GM12891 (cell line): ENCODE data around the gene PRSS21.

Experiments
- DNase-seq: peaks from one replicate; pipeline ENCODE4 v3.0.0; 2011; ENCODE audit warnings: low spot score; ENCODE audit not compliant: insufficient read length
- FAIRE-seq: peaks from 2 replicates; lab custom pipeline; 2011; peaks lifted over from hg19 to GRCh38; lab: Jason Lieb, UNC
- PAX5 ChIP-seq: IDR thresholded peaks from 2 replicates; pipeline ENCODE4 v1.6.1; 2011; ENCODE audit warnings: low read length, moderate library complexity, mild to moderate bottlenecking; ENCODE audit not compliant: insufficient read depth, severe bottlenecking
- POLR2A ChIP-seq: IDR thresholded peaks from 2 replicates; pipeline ENCODE4 v1.6.1; 2011; ENCODE audit warnings: low read depth, low read length, control low read depth
- POLR2AphosphoS5 ChIP-seq: IDR thresholded peaks from 2 replicates; pipeline ENCODE4 v1.6.1; 2011; ENCODE audit warnings: low read depth, low read length, control low read depth
- POU2F2 ChIP-seq: IDR thresholded peaks from 2 replicates; pipeline ENCODE4 v1.6.1; 2011; ENCODE audit warnings: low read depth, mild to moderate bottlenecking, control low read depth, low read length, moderate library complexity
- SPI1 ChIP-seq: IDR thresholded peaks from 2 replicates; pipeline ENCODE4 v1.6.1; 2011; ENCODE audit warnings: low read depth, low read length, control low read depth
- TAF1 ChIP-seq: IDR thresholded peaks from 2 replicates; pipeline ENCODE4 v1.6.1; 2011; ENCODE audit warnings: low read depth, low read length, control low read depth

PRSS21 gene

GRCh38 chr16:2845116-2845515 lies 28.1 kb downstream of the PRSS21 start:
- peak; percentile 35 for FAIRE-seq
- no peak for DNase-seq
- TF ChIP-seq SPI1 (no peak), POU2F2 (no peak), POLR2A (no peak), POLR2AphosphoS5 (no peak), PAX5 (no peak), TAF1 (no peak)

- DNase-seq = no peak
- no peak for TF ChIP-seq TAF1
- TF ChIP-seq PAX5 = no peak
- no peak for TF ChIP-seq POLR2AphosphoS5
- no peak for TF ChIP-seq POU2F2
- no peak for TF ChIP-seq POLR2A
- no peak for FAIRE-seq
These were observed 29.7 kb downstream of the PRSS21 start for GRCh38 chr16:2846511-2847310.

- FAIRE-seq (no peak), DNase-seq (no peak)
- TF ChIP-seq POLR2AphosphoS5 = no peak
- no peak for TF ChIP-seq TAF1
- no peak for TF ChIP-seq POLR2A
- no peak for TF ChIP-seq POU2F2
- TF ChIP-seq PAX5 = no peak
- no peak for TF ChIP-seq SPI1
These were observed 32.1 kb downstream of the PRSS21 start for GRCh38 chr16:2848933-2849725.

- FAIRE-seq = no peak
- DNase-seq = no peak
- TF ChIP-seq POLR2A = no peak
- TF ChIP-seq POU2F2 = no peak
- TF ChIP-seq SPI1 = no peak
- TF ChIP-seq TAF1 = no peak
- no peak for TF ChIP-seq POLR2AphosphoS5
- no peak for TF ChIP-seq PAX5
These were observed 35.1 kb downstream of the PRSS21 start for GRCh38 chr16:2852003-2852730.

GRCh38 chr16:2852731-2853507 lies 35.9 kb downstream of the PRSS21 start:
- TF ChIP-seq PAX5 (no peak), POLR2A (no peak), POLR2AphosphoS5 (no peak), SPI1 (no peak)
- DNase-seq (no peak), FAIRE-seq (no peak)

- TF ChIP-seq TAF1 = no peak
- no peak for TF ChIP-seq POU2F2
- no peak for TF ChIP-seq SPI1
- TF ChIP-seq POLR2AphosphoS5 = no peak
- TF ChIP-seq PAX5 = no peak
- no peak for TF ChIP-seq POLR2A
- no peak for FAIRE-seq
- no peak for DNase-seq
These were observed 36.6 kb downstream of the PRSS21 start for GRCh38 chr16:2853531-2854073.

GRCh38 chr16:2854700-2855309 lies 37.8 kb downstream of the PRSS21 start:
- DNase-seq = no peak
- TF ChIP-seq TAF1 (no peak), POLR2A (no peak), PAX5 (no peak), SPI1 (no peak), POU2F2 (no peak), POLR2AphosphoS5 (no peak)
- FAIRE-seq = no peak

GRCh38 chr16:2855536-2855935 lies 38.5 kb downstream of the PRSS21 start:
- no peak for DNase-seq
- no peak for FAIRE-seq
- no peak for TF ChIP-seq POLR2AphosphoS5
- TF ChIP-seq PAX5 = no peak
- TF ChIP-seq POU2F2 = no peak
- no peak for TF ChIP-seq TAF1
- no peak for TF ChIP-seq POLR2A
- no peak for TF ChIP-seq SPI1
